HL-60/S4 (cell line): ENCODE measurements around the gene GGACT.

Experiments used
- in situ Hi-C: fragments of 300-500 bp; cut with MboI; formaldehyde crosslinking; loops from 2 replicates; pipeline ENCODE4 v1.14.3; 2022; ENCODE audit warnings: low sequenced_read_pairs

The GGACT gene

GRCh38 chr13:100518394-100519062 is 70.1 kb downstream of the GGACT start:
- in situ Hi-C loops: loop anchor here (10.0 kb wide), 1 partner anchor 614 kb away; no protein-coding TSS in a partner anchor

GRCh38 chr13:100517728-100518127 is 70.9 kb downstream of the GGACT start:
- in situ Hi-C loops: loop anchor here (10.0 kb wide), 1 partner anchor 613 kb away; no protein-coding TSS in a partner anchor

- in situ Hi-C loops: loop anchor here (10.0 kb wide), 1 partner anchor 612 kb away; no protein-coding TSS in a partner anchor
Measured at GRCh38 chr13:100517135-100517534, 71.5 kb downstream of the GGACT start.

- in situ Hi-C loops: loop anchor here (10.0 kb wide), 1 partner anchor 611 kb away; no protein-coding TSS in a partner anchor
Measured at GRCh38 chr13:100515410-100515800, 73.2 kb downstream of the GGACT start.

- in situ Hi-C loops: loop anchor here (10.0 kb wide), 1 partner anchor 610 kb away; no protein-coding TSS in a partner anchor
Measured at GRCh38 chr13:100514788-100515409, 73.7 kb downstream of the GGACT start.

GRCh38 chr13:100513987-100514670 is 74.5 kb downstream of the GGACT start:
- in situ Hi-C loops: loop anchor here (10.0 kb wide), 1 partner anchor 609 kb away; no protein-coding TSS in a partner anchor

- in situ Hi-C loops: loop anchor here (10.0 kb wide), 1 partner anchor 608 kb away; no protein-coding TSS in a partner anchor
Measured at GRCh38 chr13:100513171-100513570, 75.4 kb downstream of the GGACT start.

GRCh38 chr13:100512422-100512821 is 76.2 kb downstream of the GGACT start:
- in situ Hi-C loops: loop anchor here (10.0 kb wide), 1 partner anchor 608 kb away; no protein-coding TSS in a partner anchor

- in situ Hi-C loops: loop anchor here (10.0 kb wide), 1 partner anchor 607 kb away; no protein-coding TSS in a partner anchor
Measured at GRCh38 chr13:100511466-100511865, 77.1 kb downstream of the GGACT start.

- in situ Hi-C loops: loop anchor here (10.0 kb wide), 1 partner anchor 606 kb away; no protein-coding TSS in a partner anchor
Measured at GRCh38 chr13:100510208-100510957, 78.2 kb downstream of the GGACT start.

GRCh38 chr13:100508996-100509395 is 79.6 kb downstream of the GGACT start:
- in situ Hi-C loops: no loop called here

GRCh38 chr13:100508455-100508854 is 80.1 kb downstream of the GGACT start:
- in situ Hi-C loops: no loop called here

- in situ Hi-C loops: no loop called here
Measured at GRCh38 chr13:100506600-100507422, 81.8 kb downstream of the GGACT start.

- in situ Hi-C loops: no loop called here
Measured at GRCh38 chr13:100506154-100506553, 82.4 kb downstream of the GGACT start.

GRCh38 chr13:100503622-100504021 is 85.0 kb downstream of the GGACT start:
- in situ Hi-C loops: no loop called here

- in situ Hi-C loops: no loop called here
Measured at GRCh38 chr13:100502446-100502845, 86.1 kb downstream of the GGACT start.

GRCh38 chr13:100497389-100497788 is 91.2 kb downstream of the GGACT start:
- in situ Hi-C loops: no loop called here

GRCh38 chr13:100495455-100495854 is 93.1 kb downstream of the GGACT start:
- in situ Hi-C loops: no loop called here

- in situ Hi-C loops: no loop called here
Measured at GRCh38 chr13:100493418-100493817, 95.2 kb downstream of the GGACT start.
